ENCODE results near the gene USP13. TPM values are rescaled to one million over a fixed set of nuclear protein-coding genes. Genes with fewer than 3 reads are reported as not detected.

USP13 gene
- total and polyA plus RNA-seq, 2 of the 13 experiments (the other 11 are each of a cell fraction or from before 2014, with no cell fraction given): 15.9 to 36.7 TPM

- TF ChIP-seq NRL (CRISPR knock-in tag; IDR thresholded peaks at IDR 0.05; ENCODE audit: borderline replicate concordance): no peak
- TF ChIP-seq MTF2 (CRISPR knock-in tag; IDR thresholded peaks at IDR 0.05; ENCODE audit: borderline replicate concordance): no peak
- no peak for TF ChIP-seq ZBTB14 (CRISPR knock-in tag; IDR thresholded peaks at IDR 0.05)
- no peak for TF ChIP-seq ZFP36L1 (CRISPR knock-in tag; IDR thresholded peaks at IDR 0.05)
- TF ChIP-seq HIVEP1 (CRISPR knock-in tag; IDR thresholded peaks at IDR 0.05): no peak
- no peak for TF ChIP-seq ZNF746 (CRISPR knock-in tag; IDR thresholded peaks at IDR 0.05)
- no peak for TF ChIP-seq MLLT10 (CRISPR knock-in tag; IDR thresholded peaks at IDR 0.05)
- no peak for TF ChIP-seq ZNF451 (CRISPR knock-in tag; IDR thresholded peaks at IDR 0.05)
- no peak for TF ChIP-seq ZFP1 (CRISPR knock-in tag; IDR thresholded peaks at IDR 0.05)
- no peak for TF ChIP-seq RNF2 (conservative IDR thresholded peaks at IDR 0.05; ENCODE audit: low read depth)
- no peak for TF ChIP-seq ZNF333 (CRISPR knock-in tag; IDR thresholded peaks at IDR 0.05; ENCODE audit: borderline replicate concordance)
- no peak for TF ChIP-seq ZFP37 (CRISPR knock-in tag; IDR thresholded peaks at IDR 0.05; ENCODE audit: borderline replicate concordance)
- no peak for TF ChIP-seq KAT7 (CRISPR knock-in tag; IDR thresholded peaks at IDR 0.05; ENCODE audit: borderline replicate concordance)
- no peak for TF ChIP-seq MNT (IDR thresholded peaks at IDR 0.05)
- TF ChIP-seq ZNF781 (CRISPR knock-in tag; IDR thresholded peaks at IDR 0.05; ENCODE audit: borderline replicate concordance, not compliant biosample characterization): no peak
- no peak for TF ChIP-seq ZMYM3 (CRISPR knock-in tag; IDR thresholded peaks at IDR 0.05)
- TF ChIP-seq RBM39 (IDR thresholded peaks at IDR 0.05; ENCODE audit: low read depth, low read length, poor library complexity, severe bottlenecking): no peak
- no peak for TF ChIP-seq ZNF468 (CRISPR knock-in tag; IDR thresholded peaks at IDR 0.05)
- no peak for TF ChIP-seq ZNF616 (CRISPR knock-in tag; IDR thresholded peaks at IDR 0.05; ENCODE audit: low read depth)
- TF ChIP-seq CSRNP2 (CRISPR knock-in tag; conservative IDR thresholded peaks at IDR 0.05; ENCODE audit: low read depth): no peak
- no peak for TF ChIP-seq ZFP36L2 (CRISPR knock-in tag; IDR thresholded peaks at IDR 0.05)
- no peak for TF ChIP-seq ZNF660 (CRISPR knock-in tag; IDR thresholded peaks at IDR 0.05; ENCODE audit: borderline replicate concordance, low read depth)
- no peak for TF ChIP-seq MLXIP (CRISPR knock-in tag; IDR thresholded peaks at IDR 0.05; ENCODE audit: borderline replicate concordance)
- no peak for TF ChIP-seq FOSL1 (CRISPR knock-in tag; IDR thresholded peaks at IDR 0.05; ENCODE audit: borderline replicate concordance)
- TF ChIP-seq TEAD3 (CRISPR knock-in tag; optimal IDR thresholded peaks at IDR 0.05; ENCODE audit: borderline replicate concordance): no peak
These were observed at the start of gene USP13 (continued) for GRCh38 chr3:179652447-179653095.

All from HepG2 (cell line).